GM12874 (cell line): Measurements from ENCODE around the gene CCDC24.

Experiments
- TF ChIP-seq, protein P1 (sequence below): IDR thresholded peaks from 2 replicates; pipeline ENCODE4 v1.5.1; 2011; ENCODE audit warnings: low read depth, mild to moderate bottlenecking, control low read depth, low read length, moderate library complexity; ENCODE audit not compliant: insufficient read depth

The CCDC24 gene

DNA sequence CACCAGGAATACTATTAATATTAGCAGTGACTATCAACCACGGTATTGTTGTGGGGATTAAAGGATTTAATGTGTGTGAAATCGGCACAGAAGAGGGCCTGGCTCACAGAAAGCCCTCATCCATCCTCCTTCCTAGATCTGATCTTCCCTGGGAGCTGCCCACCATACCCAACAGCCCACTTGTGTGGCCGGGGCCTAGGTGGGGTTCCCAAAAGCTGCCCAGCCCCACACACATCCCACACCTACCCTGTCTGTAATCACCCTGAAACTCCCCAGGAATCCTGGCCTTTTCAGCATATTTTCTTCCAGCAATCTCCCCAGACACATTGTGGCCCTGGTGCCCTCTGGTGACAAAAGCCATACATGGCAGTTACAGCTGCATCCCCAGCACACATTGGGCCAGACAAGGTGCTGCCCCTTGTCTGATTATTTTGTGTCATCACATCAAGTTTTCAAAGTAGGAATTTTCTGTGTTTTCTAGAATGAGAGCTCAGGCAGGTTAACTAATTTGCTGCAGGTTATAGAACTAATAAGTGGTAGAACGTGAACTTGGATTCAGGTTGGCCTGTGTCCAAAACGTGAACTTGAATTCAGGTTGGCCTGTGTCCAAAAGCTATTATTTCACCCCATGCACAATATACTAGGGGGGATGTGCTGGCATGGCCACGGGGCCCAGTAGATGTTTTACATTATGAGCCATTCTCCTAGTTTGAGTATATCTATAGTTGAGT lies 45.2 kb downstream of the CCDC24 start:
- TF ChIP-seq, protein P1, sequence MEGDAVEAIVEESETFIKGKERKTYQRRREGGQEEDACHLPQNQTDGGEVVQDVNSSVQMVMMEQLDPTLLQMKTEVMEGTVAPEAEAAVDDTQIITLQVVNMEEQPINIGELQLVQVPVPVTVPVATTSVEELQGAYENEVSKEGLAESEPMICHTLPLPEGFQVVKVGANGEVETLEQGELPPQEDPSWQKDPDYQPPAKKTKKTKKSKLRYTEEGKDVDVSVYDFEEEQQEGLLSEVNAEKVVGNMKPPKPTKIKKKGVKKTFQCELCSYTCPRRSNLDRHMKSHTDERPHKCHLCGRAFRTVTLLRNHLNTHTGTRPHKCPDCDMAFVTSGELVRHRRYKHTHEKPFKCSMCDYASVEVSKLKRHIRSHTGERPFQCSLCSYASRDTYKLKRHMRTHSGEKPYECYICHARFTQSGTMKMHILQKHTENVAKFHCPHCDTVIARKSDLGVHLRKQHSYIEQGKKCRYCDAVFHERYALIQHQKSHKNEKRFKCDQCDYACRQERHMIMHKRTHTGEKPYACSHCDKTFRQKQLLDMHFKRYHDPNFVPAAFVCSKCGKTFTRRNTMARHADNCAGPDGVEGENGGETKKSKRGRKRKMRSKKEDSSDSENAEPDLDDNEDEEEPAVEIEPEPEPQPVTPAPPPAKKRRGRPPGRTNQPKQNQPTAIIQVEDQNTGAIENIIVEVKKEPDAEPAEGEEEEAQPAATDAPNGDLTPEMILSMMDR, result peak; percentile 87

DNA sequence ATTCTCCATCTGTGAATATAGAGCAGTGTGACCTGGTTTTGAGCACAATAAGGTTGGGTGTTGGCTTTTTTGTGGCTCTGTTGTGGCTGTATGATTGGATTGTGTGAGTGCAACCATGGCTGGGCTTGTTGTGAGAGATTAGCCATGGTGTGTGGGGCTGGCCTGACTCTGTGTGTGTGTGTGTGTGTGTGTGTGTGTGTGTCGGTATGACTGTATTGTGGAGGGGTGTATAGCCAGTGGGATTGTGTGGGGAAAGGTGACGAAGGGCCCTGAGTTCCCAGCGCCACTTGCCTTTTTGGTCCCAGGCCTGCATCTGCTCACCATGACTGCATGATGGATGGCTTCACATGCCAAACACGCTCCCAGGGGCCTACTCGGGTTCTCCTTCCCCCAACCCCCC lies 45.8 kb downstream of the CCDC24 start:
- TF ChIP-seq, protein P1, result no peak

DNA sequence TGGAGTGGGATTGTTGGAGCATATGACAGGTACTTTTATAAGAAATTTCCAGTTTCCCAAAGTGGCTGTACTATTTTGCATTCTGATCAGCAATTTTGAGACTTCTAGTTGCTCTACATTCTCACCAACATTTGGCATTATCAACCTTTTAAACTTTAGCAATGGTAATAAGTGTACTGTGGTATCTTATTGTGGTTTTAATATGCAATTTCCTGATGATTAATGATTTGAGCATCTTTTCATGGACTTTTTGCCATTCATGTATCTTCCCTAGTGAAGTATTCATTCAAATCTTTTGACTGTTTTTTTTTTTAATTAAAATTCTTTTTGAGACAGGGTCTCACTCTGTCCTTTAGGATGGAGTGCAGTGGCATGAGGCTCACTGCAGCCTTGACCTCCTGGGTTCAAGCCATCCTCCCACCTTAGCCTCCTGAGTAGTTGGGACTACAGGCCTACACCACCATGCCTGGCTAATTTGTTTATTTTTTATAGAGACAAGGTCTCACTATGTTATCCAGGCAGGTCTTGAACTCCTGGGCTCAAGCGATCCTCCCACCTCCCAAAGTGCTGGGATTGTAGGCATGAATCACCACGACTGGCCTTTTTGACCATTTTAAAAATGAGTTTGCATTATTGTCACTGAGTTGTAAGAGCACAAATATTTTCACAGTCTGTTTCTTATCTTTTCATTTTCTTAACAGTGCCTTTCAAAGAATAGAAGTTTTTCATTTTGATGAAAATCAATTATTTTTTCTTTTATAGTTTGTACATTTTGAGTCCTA lies 47.7 kb downstream of the CCDC24 start:
- TF ChIP-seq, protein P1, result no peak

DNA sequence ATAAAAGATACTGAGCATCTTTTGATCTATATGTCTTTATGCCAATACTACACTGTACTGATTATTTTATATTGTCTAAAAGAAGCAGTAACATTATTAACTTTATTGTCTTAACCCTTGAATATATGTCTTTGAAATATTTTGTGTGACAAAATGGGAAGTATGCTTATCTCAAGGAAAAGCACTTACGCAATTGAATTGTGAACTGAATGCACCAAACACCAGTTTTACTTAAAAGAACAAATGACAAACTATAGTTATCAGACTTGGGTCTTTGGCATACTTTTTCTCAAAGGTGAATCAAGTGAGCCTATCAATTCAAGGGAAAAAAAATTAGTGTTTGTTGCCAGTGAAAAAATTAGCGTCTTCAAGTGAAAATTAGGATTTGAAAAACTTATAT lies 49.0 kb downstream of the CCDC24 start:
- TF ChIP-seq, protein P1, result no peak

DNA sequence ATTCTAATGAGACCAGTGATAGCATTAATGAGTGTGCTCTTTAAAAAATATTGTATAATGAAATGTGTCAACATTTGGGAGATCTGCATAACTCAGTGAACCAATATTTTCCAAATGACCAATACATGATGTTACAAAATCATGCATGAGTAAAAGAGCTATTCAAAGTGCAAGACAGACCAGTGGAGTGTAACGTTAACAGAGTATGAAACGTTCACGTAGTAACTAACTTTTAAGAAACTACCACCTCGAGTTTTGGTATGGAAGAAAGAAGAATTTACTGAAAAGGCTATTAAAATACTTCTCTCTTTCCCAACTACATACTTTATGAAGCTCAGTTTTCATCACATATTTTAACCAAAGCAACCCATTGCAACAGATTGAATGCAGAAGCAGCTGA lies 49.4 kb downstream of the CCDC24 start:
- TF ChIP-seq, protein P1, result no peak

DNA sequence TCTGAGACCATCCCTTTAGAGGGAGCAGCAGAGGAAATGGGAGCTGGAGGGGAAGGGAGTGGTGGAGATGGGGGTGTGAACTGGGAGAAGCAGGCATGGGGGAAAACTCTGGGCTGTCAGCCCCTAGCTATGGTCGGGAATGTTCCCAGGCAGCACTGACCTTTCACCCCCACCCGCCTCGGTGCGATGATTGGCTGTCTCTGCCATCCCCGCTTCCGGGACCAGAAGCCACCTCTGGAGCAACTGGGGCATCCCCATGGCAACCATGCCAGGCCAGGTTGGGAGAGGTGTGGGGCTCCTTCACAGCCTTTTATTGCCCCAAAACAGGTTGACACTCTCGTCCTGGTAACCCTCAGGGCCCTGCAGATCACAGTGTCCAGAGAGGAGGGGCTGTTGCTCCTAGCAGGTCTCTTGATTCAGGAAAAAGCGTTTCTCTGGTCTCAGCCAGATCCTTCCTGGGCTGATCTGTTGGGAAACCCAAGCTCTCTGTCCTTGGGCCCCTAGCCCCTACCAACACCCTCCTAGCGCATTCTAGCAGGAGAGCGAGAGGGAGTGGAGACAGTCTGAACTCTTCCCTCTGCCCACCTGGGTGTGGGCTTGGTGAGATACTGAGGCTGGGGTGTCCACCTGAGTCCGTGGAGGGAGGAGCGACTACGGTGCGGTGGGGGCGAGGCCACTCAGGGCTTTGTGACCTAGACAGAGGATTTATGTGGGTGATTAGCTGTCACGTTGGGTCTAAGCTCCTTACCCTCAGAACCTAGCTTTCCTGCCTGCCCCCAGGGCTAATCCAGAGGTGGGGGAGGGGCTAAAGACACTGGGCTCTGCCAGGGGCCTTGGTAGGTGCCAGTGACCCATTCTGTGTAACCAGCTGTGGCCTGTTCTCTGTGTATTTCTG lies 52.0 kb downstream of the CCDC24 start:
- TF ChIP-seq, protein P1, result no peak
